Kidney tubule cell (primary cell): Measurements from ENCODE around the gene IGSF3.
"Not testable (repeated sequence)": the region's sequence is repeated elsewhere in the genome, so short reads cannot be mapped to it uniquely, and the experiment has no call there.

Source experiments
- DNase-seq: peaks from one replicate; pipeline ENCODE4 v3.0.0-alpha.2; 2018; ENCODE audit warnings: low spot score

The IGSF3 gene

GRCh38 chr1:116574581-116575291 is 92.8 kb downstream of the IGSF3 start:
- DNase-seq, result peak; percentile 59

GRCh38 chr1:116573431-116574095 is 94.0 kb downstream of the IGSF3 start:
- peak; percentile 62 for DNase-seq

- no peak for DNase-seq
These were observed 94.6 kb downstream of the IGSF3 start for GRCh38 chr1:116572771-116573430.

DNA sequence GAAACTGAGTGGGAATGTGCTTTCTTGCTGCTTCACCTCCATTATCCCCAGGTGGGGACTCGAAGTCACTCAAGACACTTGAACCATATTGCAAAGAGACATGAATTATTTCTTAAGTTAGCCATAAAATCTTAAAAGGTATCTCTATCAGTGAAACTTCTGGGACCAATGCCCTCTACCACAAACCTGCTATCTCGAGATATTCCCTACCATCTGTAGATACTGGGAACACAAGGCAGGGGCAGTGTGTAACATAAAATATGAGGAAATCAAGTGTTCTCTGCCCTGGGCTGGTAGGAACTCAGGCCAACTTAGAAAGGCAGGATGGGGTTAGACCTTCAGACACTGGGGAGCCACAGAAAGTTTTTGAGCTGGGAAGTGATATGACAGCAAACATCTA is 95.4 kb downstream of the IGSF3 start:
- no peak for DNase-seq

GRCh38 chr1:116571215-116571919 is 96.2 kb downstream of the IGSF3 start:
- peak; percentile 35 for DNase-seq

DNA sequence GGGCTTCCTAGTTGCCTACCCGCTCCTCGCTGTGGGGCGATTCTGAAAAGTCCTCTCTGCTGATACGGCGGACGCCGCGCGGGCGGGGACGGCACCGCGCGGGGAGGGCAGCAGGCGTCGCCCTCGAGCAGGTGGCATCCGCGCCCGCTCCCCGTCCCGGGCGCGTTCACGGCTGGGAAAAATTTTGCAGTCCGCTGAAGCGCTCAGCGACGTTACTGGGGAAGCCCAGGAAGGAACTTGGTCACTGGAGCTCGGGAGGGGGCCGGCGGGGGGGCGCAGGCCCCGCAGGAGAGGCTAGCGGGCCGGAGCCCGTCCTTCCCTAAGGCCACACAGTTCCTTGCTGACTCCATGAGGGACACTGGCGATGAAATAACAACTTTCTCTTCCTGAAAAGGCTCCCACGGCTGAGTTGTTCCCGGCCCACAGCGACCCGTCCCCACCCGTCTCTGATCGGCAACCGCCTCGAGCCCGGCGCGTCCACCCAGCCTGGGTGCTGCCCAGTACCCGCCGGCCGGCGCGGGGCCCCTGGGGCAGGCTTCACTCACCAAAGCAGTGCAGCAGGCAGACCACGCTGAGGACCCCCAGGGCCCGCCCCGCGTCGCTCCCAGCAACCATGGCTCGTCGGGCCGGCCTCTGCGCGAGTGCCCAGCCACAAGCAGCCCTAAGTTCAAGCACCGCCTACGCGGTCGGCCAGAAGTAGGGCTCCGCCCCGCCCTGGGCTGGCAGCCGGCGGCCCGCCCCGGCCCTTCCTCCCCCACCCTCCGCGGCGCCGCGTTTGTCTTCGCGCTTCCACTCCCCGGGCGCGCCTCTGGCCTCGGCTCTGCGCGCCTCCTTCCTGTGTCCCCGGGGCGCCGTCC is 96.9 kb downstream of the IGSF3 start, which contains the start of gene CD58:
TSS of gene CD58 (minus strand) at position 669 of the 857 bp plus-strand sequence. CDS start at position 615, 54 bp downstream.
- peak; percentile 92 for DNase-seq

GRCh38 chr1:116569776-116570357 is 97.7 kb downstream of the IGSF3 start:
- peak; percentile 57 for DNase-seq

GRCh38 chr1:116569381-116569670 is 98.2 kb downstream of the IGSF3 start:
- no peak for DNase-seq

DNA sequence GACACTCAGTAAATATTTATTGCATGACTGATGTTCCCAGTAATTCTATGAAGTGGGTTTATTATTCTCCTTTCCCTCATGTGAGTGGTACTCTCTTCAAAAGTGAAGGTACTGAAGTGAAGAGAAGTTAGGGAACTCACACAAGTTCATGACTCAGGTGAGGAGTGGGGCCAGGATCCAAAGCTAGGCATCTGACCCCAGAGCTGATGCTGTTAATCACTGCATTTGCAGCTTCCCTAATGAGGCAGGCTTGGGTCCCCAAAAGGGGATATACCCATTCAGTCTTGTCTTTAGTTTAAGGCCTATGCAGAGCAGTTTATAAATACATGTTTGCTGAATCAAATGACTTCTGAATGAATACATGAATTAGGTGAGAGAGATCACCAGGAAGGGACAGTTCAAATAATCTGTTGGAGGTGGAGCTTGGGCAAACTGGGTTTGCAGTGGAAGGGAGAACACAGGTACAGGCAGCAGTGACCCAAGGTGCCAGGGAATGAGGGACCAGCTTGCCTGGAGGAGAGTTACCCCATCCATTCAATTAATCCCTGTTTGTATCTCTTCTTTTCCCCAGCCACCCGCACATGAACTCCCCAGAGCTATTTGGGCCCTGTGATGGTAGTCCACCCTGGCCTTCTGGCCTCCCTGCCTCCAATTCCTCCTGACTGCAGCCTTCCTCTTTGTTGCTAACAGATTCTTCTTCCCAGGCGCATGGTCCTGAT is 98.7 kb downstream of the IGSF3 start:
- DNase-seq, result no peak

DNA sequence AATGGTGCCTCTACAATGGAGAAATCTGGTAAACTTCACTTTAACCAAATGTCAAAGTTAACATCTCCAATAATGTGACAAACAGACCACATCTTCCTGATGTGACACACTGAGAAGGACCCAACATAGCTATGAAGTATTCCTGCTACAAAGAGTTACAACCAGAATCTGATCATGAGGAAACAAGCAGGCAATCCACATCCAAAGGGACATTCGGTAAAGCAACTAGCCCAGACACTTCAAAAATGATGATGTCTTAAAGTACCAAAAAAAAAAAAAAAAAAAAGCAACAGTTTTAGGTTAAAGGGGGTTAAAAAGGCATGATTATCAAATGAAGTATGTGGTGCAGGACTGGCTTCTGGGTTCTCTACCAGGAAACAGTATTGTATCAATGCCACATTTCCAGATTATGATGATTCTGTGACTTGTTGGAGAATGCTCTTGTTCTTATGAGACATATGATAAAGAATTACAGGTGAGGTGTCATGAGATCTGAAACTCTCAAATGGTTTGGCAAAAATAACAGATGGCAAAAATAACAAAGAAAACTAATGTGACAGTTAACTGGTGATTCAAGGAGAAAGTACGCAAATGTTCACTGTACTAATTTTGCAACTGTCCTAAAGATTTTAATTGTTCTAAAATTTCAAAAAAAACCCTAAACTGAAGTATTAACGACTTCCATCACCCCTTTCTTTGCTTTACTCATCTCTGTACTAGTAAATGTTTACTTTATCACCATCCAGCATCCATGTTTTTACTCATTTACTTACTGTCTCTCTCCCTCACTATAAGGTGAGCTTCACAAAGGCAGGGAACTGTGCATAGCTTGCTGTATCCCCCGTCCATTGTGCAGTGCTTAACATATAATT is 99.5 kb downstream of the IGSF3 start:
- DNase-seq, result no peak

GRCh38 chr1:116565222-116565621 is 102.3 kb downstream of the IGSF3 start:
- no peak for DNase-seq

DNA sequence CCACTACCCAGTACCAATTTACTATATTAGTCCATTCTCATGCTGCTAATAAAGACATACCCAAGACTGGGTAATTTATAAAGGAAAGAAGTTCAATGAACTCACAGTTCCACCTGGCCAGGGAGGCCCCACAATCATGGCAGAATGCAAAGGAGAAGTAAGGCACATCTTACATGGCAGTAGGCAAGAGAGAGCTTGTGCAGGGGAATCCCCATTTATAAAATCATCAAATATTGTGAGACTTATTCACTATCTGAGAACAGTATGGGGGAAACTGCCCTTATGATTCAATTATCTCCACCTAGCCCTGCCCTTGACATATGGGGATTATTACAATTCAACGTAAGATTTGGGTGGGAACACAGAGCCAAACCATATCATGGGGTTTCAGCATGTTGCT is 103.1 kb downstream of the IGSF3 start:
- no peak for DNase-seq

DNA sequence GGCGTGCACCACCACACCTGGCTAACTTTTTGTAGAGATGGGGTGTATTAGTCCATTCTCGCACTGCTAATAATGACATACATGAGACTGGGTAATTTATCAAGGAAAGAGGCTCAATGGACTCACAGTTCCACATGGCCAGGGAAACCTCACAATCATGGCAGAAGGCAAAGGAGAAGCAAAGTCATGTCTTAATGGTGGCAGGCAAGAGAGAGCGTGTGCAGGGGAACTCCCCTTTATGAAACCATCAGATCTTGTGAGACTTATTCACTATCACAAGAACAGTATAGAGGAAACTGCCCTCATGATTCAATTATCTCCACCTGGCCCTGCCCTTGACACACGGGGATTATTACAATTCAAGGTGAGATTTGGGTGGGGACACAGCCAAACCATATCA is 105.1 kb downstream of the IGSF3 start:
- not testable (repeated sequence) for DNase-seq

DNA sequence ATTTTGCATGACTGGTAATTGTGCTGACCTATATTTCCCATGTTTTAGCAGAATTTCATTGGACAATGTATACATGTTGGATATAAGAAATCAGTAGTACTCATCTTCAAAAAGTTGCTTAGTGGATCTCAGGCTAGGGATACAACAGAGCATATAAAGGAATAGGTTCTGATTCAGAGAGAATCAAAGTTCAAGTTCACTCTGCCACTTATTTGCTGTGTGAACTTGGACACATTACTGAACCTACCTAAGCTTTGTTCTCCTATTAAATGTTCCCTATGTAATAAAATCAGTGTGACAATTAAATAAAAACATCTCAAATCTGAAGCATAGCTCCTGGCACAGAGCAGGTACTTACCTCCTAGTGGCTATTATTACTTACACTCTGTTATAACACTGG is 106.0 kb downstream of the IGSF3 start:
- DNase-seq, result no peak

GRCh38 chr1:116560704-116561490 is 106.6 kb downstream of the IGSF3 start:
- DNase-seq, result no peak

DNA sequence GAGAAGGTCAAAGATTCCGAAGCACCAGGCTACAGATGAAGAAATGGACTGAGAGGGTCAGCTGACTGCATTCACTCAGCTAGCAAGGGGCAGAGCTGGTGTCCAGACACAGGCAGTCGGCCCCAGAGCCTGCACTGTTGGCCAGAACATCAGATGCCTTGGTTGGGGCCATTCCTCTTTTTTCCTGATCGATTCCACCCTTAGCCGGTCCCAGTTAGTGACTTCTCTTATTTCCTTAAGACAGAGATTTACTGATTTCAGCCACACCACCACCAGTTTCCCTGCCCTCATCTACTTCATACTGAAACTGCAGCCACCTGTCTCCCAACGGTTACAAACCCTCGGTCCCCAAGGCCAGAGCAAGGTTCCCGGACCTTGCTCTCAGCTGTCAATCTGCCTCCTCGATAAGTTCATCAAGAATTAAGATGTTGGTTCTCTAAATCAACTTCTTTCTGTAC is 108.2 kb downstream of the IGSF3 start:
- no peak for DNase-seq

GRCh38 chr1:116558571-116558970 is 109.0 kb downstream of the IGSF3 start:
- DNase-seq, result no peak

- no peak for DNase-seq
These were observed 109.4 kb downstream of the IGSF3 start for GRCh38 chr1:116558140-116558549.
